Right forelimb (tissue), 1 donor: ENCODE measurements around the gene GPR101.
"Not testable (repeated sequence)": the region's sequence is repeated elsewhere in the genome, so short reads cannot be mapped to it uniquely, and the experiment has no call there.

ENCODE experiments used
- DNase-seq: peaks from one replicate; pipeline ENCODE4 v3.0.0-alpha.2; 2018

Gene GPR101

DNA sequence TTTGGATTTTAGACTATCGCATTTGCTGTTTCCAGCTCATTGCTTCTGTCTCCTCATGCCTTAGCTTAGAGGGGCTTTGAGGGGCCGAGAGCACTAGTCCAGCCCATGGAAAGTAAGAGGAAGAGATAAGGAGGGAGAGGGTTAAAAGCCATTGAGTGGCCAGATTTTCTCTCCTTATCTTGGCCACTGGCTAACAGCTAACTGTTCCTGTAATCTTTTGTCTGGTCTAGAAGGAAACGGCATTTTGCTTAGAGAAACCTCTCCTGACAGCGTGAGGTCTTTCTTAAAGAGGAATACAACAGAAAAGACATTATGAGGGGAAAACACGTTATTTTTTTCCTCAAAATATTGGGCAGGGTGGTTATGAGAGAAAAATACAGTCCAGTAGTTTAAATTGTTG lies 7.9 kb downstream of the GPR101 start:
- no peak for DNase-seq

DNA sequence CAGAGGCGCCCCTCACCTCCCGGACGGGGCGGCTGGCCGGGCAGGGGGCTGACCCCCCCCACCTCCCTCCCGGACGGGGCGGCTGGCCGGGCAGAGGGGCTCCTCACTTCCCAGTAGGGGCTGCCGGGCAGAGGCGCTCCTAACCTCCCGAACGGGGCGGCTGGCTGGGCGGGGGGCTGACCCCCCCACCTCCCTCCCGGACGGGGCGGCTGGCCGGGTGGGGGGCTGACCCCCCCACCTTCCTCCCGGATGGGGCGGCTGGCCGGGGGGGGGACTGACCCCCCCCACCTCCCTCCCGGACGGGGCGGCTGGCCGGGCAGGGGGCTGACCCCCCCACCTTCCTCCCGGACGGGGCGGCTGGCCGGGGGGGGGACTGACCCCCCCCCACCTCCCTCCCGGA lies 33.6 kb downstream of the GPR101 start:
- not testable (repeated sequence) for DNase-seq

GRCh38 chrX:136999024-136999423 lies 34.8 kb downstream of the GPR101 start:
- DNase-seq = no peak
